Endothelial cell of umbilical vein (primary cell): ENCODE measurements around the gene TYROBP. TPM values are rescaled to one million over a fixed set of nuclear protein-coding genes. Genes with fewer than 3 reads are reported as not detected.

Source experiments
- BruUV-seq: library from RNA; stranded (reverse); fragments of 400-500 nt; replicated peaks from 2 replicates; lab custom pipeline; 2021; lab: Mats Ljungman, UMichigan
- CTCF ChIA-PET: fragments of 300-600, 350-600 bp; sonication (Branson Sonifier 250); formaldehyde crosslinking; loops from one replicate; lab custom pipeline; 2021; ENCODE audit warnings: antibody characterized with exemption, inconsistent platforms; lab: Charles Lee
- POLR2A ChIA-PET: fragments of 300-600, 350-600 bp; sonication (Branson Sonifier 250); formaldehyde crosslinking; loops from one replicate; lab custom pipeline; 2021; ENCODE audit warnings: antibody characterized with exemption, inconsistent platforms; lab: Charles Lee
- DNase-seq: peaks from one replicate; pipeline ENCODE4 v3.0.0-alpha.2; 2011; ENCODE audit warnings: low read depth, low spot score
- FAIRE-seq: peaks from 2 replicates; lab custom pipeline; 2011; peaks lifted over from hg19 to GRCh38; lab: Jason Lieb, UNC
- H2AFZ ChIP-seq: 2 replicates; pipeline ENCODE4 v1.6.0; 2012; ENCODE audit warnings: low read depth, low read length, control low read depth, inconsistent platforms
- H3K27ac ChIP-seq: 2 replicates; pipeline ENCODE4 v1.5.1; 2011; ENCODE audit warnings: low read depth, mild to moderate bottlenecking, control low read depth, low read length, moderate library complexity; ENCODE audit not compliant: insufficient read depth
- H3K27me3 ChIP-seq, 2 experiments: 2 replicates each; pipeline versions ENCODE4 v1.6.0 to v1.6.1; 2011; ENCODE audit warnings: low read length in 2 of 2, mixed read lengths in 1 of 2; ENCODE audit not compliant: control insufficient read depth in 2 of 2, insufficient read depth in 2 of 2
- H3K36me3 ChIP-seq, 2 experiments: 2 replicates in 1 of 2; 3 replicates in 1 of 2; pipeline ENCODE4 v1.5.1; 2011; ENCODE audit warnings: low read length in 2 of 2, mild to moderate bottlenecking in 1 of 2, moderate library complexity in 1 of 2; ENCODE audit not compliant: control insufficient read depth in 2 of 2, insufficient read depth in 2 of 2; ENCODE audit errors: extremely low read depth in 1 of 2
- H3K4me1 ChIP-seq: 3 replicates; pipeline ENCODE4 v1.5.1; 2011; ENCODE audit warnings: mild to moderate bottlenecking, low read length; ENCODE audit not compliant: control insufficient read depth, insufficient read depth; ENCODE audit errors: extremely low read depth
- H3K4me2 ChIP-seq: 2 replicates; pipeline ENCODE4 v1.6.1; 2011; ENCODE audit warnings: low read length, control low read depth, mixed read lengths; ENCODE audit not compliant: insufficient read depth
- H3K4me3 ChIP-seq, 3 experiments: fragments of 200-600 bp in 1 of 3; sonication (generic), shearing (Covaris generic) in 1 of 3; replicated peaks in 1 of 3; 2 replicates each; pipeline ENCODE4 v1.5.1; 2011 to 2016; ENCODE audit warnings: control low read depth in 3 of 3, low read length in 3 of 3, mild to moderate bottlenecking in 2 of 3, inconsistent platforms in 1 of 3, low read depth in 1 of 3, moderate library complexity in 1 of 3; ENCODE audit not compliant: insufficient read depth in 1 of 3
- H3K79me2 ChIP-seq: 2 replicates; pipeline ENCODE4 v1.6.0; 2012; ENCODE audit warnings: low read length, inconsistent platforms; ENCODE audit not compliant: control insufficient read depth, insufficient read depth
- H3K9ac ChIP-seq: replicated peaks from 2 replicates; pipeline ENCODE3; 2011; ENCODE audit warnings: low read length, control low read depth; ENCODE audit not compliant: insufficient read depth; ENCODE audit errors: extremely low read depth
- H3K9me1 ChIP-seq: replicated peaks from 3 replicates; pipeline ENCODE4 v1.6.0; 2011; ENCODE audit warnings: mild to moderate bottlenecking, low read length; ENCODE audit not compliant: control insufficient read depth, insufficient read depth; ENCODE audit errors: extremely low read depth
- H3K9me3 ChIP-seq: replicated peaks from 2 replicates; pipeline ENCODE4 v1.5.1; 2012; ENCODE audit warnings: low read length, inconsistent platforms; ENCODE audit not compliant: control insufficient read depth, insufficient read depth
- H4K20me1 ChIP-seq: replicated peaks from 2 replicates; pipeline ENCODE3; 2011; ENCODE audit warnings: mild to moderate bottlenecking, low read length; ENCODE audit not compliant: control insufficient read depth, insufficient read depth; ENCODE audit errors: extremely low read depth
- EZH2 ChIP-seq: IDR thresholded peaks from 2 replicates; pipeline ENCODE4 v1.6.1; 2012; ENCODE audit warnings: borderline replicate concordance, low read depth, mild to moderate bottlenecking, moderate library complexity, low read length, inconsistent platforms; ENCODE audit not compliant: severe bottlenecking
- FOS ChIP-seq: IDR thresholded peaks from 2 replicates; pipeline ENCODE4 v1.6.1; 2011; ENCODE audit warnings: mild to moderate bottlenecking, low read length, moderate library complexity, borderline replicate concordance; ENCODE audit not compliant: insufficient read depth
- GATA2 ChIP-seq: IDR thresholded peaks from 2 replicates; pipeline ENCODE4 v1.7.0; 2011; ENCODE audit warnings: low read depth, mild to moderate bottlenecking, moderate library complexity, mixed read lengths, low read length; ENCODE audit not compliant: insufficient read length, insufficient read depth
- JUN ChIP-seq: IDR thresholded peaks from 2 replicates; pipeline ENCODE4 v1.6.1; 2011; ENCODE audit warnings: borderline replicate concordance, low read depth; ENCODE audit not compliant: insufficient read length, insufficient read depth
- MYC ChIP-seq: IDR thresholded peaks from one replicate; pipeline ENCODE4 v1.6.1; 2011; ENCODE audit warnings: mild to moderate bottlenecking, low read depth, low read length
- POLR2A ChIP-seq: IDR thresholded peaks from 2 replicates; pipeline ENCODE4 v1.6.1; 2012; ENCODE audit warnings: low read depth, mild to moderate bottlenecking, control low read depth, low read length
- POLR2AphosphoS5 ChIP-seq: IDR thresholded peaks from 2 replicates; pipeline ENCODE4 v1.6.1; 2012; ENCODE audit warnings: low read depth, mild to moderate bottlenecking, control low read depth, low read length, moderate library complexity; ENCODE audit not compliant: insufficient read depth
- dilution Hi-C: fragments of 300-500 bp; cut with MboI; formaldehyde crosslinking; loops from one replicate; pipeline ENCODE4 v1.15.0; 2019; ENCODE audit warnings: low sequenced_read_pairs; ENCODE audit not compliant: extremely low pct_ligation_motif_present
- intact Hi-C: fragments of 100-400 bp; cut with micrococcal nuclease; formaldehyde crosslinking; loops from one replicate; pipeline ENCODE4 v1.10.0; 2022
- polyA plus RNA-seq, 4 experiments: library from polyadenylated mRNA; depleted of rRNA in 3 of 4; stranded (reverse) in 3 of 4; unstranded in 1 of 4; fragments of >200 nt; gene quantifications; 2 replicates each; pipeline versions ENCODE4 v1.2.1 to v1.2.3, GENCODE V29; 2011 to 2012; ENCODE audit warnings: missing spikeins in 1 of 4
- total RNA-seq: library from RNA; stranded (reverse); gene quantifications from 2 replicates; pipeline ENCODE4 v1.2.3, GENCODE V29; 2021
- TF ChIP-seq, protein P1 (sequence below): IDR thresholded peaks from 2 replicates; pipeline ENCODE4 v1.6.1; 2011; ENCODE audit not compliant: insufficient read depth, insufficient read length
- TF ChIP-seq, protein P2 (sequence below), 2 donors: IDR thresholded peaks; 1 replicate in 1 of 2; 2 replicates in 1 of 2; pipeline ENCODE4 v1.5.1; 2011; ENCODE audit warnings: low read length in 2 of 2, mild to moderate bottlenecking in 2 of 2, moderate library complexity in 2 of 2, control low read depth in 1 of 2, inconsistent platforms in 1 of 2, low read depth in 1 of 2; ENCODE audit not compliant: insufficient read depth in 1 of 2; ENCODE audit errors: extremely low read depth in 1 of 2

TYROBP gene
- total and polyA plus RNA-seq, 2 donors (not counting 3 experiments of a cell fraction or from before 2014, with no cell fraction given) = not detected

DNA sequence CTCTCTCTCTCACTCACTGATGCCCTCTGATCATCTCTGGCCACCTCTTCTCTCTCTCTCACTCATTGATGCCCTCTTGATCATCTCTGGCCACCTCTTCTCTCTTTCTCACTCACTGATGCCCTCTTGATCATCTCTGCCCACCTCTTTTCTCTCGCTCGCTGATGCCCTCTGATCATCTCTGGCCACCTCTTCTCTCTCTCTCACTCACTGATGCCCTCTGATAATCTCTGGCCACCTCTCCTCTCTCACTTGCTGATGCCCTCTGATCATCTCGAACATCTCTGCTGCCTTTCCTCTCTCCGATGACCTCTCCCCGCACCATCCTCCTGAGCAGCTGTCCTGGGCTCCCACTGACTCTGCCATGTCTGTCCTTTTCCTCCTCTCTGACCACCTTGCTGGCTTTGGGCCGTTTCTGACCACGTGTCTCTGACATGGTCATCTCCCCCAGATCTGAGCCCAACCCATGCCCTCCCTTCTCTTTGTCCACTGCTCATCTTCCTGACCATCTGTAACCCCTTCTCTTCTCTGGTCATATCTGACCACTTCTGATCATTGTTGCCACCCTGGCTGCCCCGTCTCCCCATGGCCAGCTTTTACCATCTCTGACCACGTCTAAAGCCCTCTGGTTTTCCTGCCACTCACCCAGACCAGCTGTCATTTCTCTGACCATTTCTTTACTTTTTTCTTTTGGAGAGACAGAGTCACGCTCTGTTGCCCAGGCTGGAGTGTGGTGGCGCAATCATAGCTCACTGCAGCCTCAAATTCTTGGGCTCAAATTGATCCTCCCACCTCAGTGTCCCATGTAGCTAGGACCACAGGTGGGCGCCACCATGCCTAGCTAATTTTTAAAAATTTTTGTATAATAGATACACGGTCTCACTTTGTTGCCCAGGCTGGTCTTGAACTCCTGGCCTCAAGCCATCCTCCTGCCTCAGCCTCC is 30.5 kb upstream of the TYROBP start:
- Histone ChIP-seq H3K9me1 (no peaks in the 10 kb centered on the region), H3K27me3 (no peaks in the 10 kb centered on the region), H3K9ac (no peak overlapping the region), H3K4me1 (peaks cover 22% of the 10 kb centered on the region), H3K9me3 (no peaks in the 10 kb centered on the region), H2AFZ (no peak overlapping the region), H3K4me3 (no peak overlapping the region), H3K36me3 (no peaks in the 10 kb centered on the region), H3K79me2 (no peaks in the 10 kb centered on the region), H3K4me2 (no peak overlapping the region), H4K20me1 (peaks cover 4% of the 10 kb centered on the region), H3K27ac (no peak overlapping the region)
- intact Hi-C loops (no loop called here), dilution Hi-C loops (no loop called here)
- FAIRE-seq (no peak), DNase-seq (no peak)
- CTCF ChIA-PET = interaction anchor here (0.6 to 1.9 kb wide), 2 partner anchors 49 to 56 kb away, joined by 3 to 4 read pairs; no protein-coding TSS in a partner anchor
- POLR2A ChIA-PET = no interaction called here
- BruUV-seq = no TSS peak
- TF ChIP-seq POLR2A (no peak), GATA2 (no peak), POLR2AphosphoS5 (no peak), EZH2 (no peak), JUN (no peak), MYC (no peak), FOS (no peak)
- TF ChIP-seq, protein P1, sequence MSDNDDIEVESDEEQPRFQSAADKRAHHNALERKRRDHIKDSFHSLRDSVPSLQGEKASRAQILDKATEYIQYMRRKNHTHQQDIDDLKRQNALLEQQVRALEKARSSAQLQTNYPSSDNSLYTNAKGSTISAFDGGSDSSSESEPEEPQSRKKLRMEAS = no peak
- TF ChIP-seq, protein P2, sequence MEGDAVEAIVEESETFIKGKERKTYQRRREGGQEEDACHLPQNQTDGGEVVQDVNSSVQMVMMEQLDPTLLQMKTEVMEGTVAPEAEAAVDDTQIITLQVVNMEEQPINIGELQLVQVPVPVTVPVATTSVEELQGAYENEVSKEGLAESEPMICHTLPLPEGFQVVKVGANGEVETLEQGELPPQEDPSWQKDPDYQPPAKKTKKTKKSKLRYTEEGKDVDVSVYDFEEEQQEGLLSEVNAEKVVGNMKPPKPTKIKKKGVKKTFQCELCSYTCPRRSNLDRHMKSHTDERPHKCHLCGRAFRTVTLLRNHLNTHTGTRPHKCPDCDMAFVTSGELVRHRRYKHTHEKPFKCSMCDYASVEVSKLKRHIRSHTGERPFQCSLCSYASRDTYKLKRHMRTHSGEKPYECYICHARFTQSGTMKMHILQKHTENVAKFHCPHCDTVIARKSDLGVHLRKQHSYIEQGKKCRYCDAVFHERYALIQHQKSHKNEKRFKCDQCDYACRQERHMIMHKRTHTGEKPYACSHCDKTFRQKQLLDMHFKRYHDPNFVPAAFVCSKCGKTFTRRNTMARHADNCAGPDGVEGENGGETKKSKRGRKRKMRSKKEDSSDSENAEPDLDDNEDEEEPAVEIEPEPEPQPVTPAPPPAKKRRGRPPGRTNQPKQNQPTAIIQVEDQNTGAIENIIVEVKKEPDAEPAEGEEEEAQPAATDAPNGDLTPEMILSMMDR (IDR thresholded peaks at IDR 0.05; ENCODE audit: extremely low read depth in 1 of 2, insufficient read depth in 1 of 2, low read depth in 1 of 2, low read length in 2 of 2) = no peak
